HT1080 (cell line): ENCODE measurements around the gene MYO18A. TPM values are rescaled to one million over a fixed set of nuclear protein-coding genes. Genes with fewer than 3 reads are reported as not detected.

ENCODE experiments used
- DNase-seq: peaks from one replicate; pipeline ENCODE4 v3.0.0-alpha.2; 2015; ENCODE audit warnings: low read depth
- total RNA-seq: library from RNA; depleted of rRNA; stranded (reverse); fragments of >200 nt; shearing (Covaris generic); gene quantifications from 2 replicates; pipeline ENCODE4 v1.2.3, GENCODE V29; 2014

MYO18A gene
- total RNA-seq, 1 experiment from 2014 or later = 21.0 TPM

DNA sequence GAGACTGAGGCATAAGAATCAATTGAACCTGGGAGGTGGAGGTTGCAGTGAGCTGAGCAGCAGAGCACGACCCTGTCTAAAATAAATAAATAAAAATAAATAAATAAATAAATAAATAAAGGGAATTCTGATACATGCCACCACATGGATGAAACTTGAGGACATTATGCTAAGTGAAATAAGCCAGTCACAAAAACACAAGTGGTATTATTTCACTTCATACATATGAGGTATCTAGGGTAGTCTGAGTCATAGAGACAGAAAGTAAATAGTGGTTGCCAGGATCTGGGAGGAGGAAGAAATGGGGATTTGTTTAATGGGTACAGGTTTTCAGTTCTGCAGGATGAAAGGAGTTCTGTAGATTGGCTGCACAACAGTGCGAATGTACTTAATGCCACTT, 120.9 kb downstream of the MYO18A start:
- DNase-seq = peak; percentile 67

DNA sequence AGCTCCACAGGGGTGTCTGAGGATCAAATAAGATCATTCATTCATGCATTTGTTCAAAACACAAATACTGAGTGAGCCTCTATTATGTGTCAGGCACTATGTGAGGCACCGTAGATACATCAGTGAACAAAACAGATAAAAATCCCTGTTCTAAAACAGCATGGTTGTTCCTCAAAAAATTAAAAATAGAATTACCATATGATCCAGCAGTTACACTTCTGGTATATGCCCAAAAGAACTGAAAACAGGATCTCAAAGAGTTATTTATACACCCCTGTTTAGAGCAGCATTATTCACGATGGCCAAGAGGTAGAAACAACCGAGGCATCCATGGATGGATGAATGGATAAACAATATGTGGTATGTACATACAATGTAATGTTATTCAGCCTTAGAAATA, 121.8 kb downstream of the MYO18A start:
- DNase-seq = no peak

- DNase-seq = no peak
Measured at GRCh38 chr17:29057361-29057760, 122.8 kb downstream of the MYO18A start.

DNA sequence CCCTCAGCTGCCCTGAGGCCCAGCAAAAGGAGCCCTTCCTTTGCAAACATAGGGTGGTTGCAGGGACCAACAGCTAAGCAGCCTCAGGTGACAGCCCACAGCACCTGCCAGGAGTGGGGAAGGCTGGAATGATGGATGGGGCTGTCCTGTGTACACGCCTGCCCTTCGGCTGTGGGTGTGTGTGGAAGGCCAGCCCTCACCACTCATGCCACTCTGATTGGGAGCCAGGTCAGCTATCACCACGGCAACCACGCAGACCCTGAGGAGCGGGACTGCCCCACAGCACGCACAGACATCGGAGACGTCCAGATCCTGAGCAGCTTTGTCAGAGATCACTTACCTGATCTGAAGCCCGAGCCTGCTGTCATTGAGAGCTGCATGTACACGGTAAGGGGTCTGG, 125.4 kb downstream of the MYO18A start:
- no peak for DNase-seq

DNA sequence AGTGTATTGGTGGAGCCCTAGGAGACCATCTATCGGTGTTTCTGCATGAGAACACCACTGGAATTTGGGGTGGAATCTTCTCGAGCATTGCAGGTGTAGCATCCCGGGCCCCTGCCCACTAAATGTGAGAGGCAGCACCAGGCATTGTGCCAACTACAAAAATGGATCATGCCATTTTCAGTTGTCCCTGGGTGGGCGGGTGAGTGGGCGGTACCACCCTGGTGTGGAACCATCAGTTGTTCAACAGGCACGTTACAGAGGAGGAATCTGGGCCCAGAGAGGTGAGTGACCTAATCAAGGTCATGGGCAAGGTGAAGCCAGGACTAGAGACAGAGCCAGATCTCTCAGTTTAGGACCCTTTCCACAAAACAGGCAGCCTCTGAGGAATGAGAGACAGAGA, 128.5 kb downstream of the MYO18A start:
- DNase-seq = no peak

DNA sequence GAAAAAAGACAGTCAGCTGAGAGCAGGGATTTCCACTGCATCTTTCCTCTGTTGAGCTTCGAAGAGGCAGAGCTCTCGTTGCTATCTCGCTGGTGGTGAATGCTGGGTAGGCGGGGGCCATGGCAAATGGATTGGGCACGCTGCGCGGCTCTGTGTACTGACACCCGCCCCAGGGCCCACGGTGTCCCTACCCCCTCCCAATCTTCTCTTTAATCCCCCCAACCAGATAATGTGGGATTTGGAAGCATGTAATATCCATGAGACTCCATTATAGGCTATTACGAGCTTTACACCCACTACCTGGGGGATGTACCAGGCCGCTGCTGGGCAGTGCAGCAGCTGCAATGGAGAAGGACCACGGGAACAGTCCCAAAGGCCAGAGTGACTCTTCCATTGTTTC, 129.0 kb downstream of the MYO18A start:
- DNase-seq = no peak

- no peak for DNase-seq
Measured at GRCh38 chr17:29050176-29050575, 130.0 kb downstream of the MYO18A start.

- no peak for DNase-seq
Measured at GRCh38 chr17:29049541-29050145, 130.6 kb downstream of the MYO18A start.

DNA sequence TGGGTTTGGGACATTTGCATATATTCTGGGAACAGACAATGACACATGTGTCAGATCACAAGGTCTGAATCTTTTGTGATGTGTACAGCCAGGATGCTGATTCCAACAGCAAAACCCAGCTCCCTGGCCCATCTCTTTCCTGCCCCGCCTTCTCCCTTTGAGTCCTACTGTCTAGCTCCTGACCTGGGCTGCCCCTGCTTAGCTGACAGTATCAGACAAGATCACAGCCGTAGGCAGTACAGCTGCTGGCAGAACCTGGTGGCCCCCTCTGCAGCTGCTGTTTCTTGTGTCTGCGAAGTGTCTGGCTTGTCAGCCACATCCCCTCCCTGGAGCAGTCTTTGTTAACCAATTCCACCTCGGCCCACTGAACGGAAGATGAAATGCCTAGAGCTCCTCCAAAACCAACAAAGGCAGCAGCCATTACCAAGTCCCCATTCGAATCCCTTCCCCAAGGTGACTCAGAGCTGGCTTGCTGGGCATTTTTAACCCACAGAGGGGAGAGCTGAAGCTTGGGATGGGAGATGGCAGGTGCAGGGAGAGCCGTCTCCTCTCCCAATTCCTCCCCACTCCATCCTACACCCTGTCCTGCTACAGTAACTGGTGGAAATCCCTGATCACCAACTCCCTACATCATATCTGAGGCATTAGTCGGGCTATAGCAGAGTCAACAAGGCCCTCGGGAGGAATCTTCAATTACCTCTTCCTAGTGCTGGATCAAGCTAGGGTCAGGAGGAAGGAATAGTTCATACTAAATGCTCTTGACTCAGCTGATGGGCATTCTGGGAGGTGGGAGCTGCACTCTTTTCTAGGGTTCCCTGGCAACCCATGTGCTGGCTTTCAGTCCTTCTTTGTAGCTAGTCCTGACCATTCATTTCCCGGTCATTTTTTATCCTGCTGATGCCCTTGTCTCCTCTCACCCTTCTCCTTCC, 131.5 kb downstream of the MYO18A start:
- DNase-seq = peak; percentile 10

GRCh38 chr17:29046473-29046839, 133.7 kb downstream of the MYO18A start:
- DNase-seq = no peak

DNA sequence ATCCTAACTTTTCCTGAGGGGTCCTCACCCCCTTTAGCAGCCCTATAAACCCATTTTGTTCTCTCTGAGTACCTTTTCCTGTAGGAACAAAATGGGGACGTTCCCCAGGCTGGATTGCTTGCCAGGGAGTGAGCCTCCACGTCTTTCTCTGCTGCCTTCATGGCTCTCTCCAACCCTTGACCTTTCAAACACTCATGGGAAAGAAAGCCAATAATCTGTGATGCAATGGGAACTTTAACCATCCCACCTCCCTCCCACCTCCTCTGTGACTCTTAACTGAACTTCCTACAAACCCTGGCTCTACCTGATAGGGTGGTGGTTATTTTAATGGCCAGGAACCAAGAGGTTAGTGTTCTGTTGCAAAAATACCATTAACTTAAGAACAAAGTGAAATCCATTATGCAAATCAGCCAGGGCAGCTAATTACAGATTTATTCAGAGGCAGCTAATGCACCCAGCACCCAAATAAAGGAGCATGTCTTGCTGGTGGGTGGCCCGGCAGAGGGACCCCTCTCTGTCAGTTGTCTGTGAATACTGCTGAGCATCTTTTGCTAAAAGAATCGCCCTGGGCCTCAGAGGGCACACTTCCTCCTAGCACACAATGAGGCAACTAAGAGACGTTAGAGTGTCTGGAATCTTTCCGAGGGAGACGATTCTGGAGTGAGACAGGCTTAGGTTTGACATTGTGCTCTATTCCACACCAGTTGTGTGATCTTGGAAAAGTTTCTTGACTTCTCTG, 134.3 kb downstream of the MYO18A start:
- no peak for DNase-seq

DNA sequence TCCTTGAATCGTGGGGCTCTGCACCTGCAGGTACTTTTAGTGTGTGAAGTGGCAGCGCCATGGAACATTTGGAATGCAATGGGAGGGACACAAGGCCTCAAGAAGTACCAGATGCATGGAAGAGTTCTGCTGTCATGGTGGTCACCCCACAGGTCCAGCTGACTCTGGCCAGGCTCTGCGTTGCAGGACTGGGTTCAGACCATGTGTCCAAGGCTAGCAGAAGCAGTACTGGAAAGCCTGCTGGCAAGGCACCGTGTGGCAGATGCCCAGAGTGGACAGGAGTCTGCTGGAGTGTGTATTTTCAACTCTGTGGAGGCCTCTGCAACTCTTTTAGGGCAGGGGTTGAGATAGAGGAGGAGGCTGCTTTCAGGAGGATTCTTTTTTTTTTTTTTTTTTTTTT, 135.2 kb downstream of the MYO18A start:
- DNase-seq = no peak

DNA sequence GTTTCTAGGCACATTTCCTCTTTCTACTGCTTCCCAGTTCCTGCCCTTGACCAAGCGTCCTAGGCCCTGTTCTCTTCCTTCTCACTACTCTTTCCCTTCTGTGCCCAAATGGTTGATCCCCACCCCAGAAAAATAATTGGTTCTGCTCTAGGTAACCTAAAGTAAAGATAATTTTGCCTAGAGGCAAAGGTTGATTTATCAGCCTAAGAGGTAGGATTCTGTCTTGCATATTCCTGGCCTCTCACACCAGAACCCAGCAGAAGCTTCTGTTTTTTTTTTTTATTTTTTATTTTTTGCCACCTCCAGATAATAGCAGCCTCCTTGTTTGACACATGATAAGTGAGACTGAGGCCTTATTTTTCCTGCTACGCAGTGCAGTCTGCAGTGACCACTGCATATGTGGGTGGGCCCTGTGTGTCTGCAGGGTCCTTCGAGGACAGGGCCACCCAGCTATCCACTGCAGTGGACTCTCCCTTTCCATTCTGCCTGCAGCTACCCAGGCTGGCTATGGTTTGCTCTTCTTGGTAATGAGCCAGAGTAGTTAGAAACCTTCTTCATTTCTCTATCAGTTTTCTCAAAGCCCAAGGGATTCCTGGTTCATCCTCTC, 136.6 kb downstream of the MYO18A start:
- no peak for DNase-seq

- DNase-seq = peak; percentile 17
Measured at GRCh38 chr17:29042679-29043538, 137.3 kb downstream of the MYO18A start, which contains the start of gene PIPOX. Gene PIPOX, plus strand, starts transcription at chr17:29043141. Its CDS starts 85 bp downstream, at chr17:29043226.

- DNase-seq = no peak
Measured at GRCh38 chr17:29042026-29042678, 138.0 kb downstream of the MYO18A start.

DNA sequence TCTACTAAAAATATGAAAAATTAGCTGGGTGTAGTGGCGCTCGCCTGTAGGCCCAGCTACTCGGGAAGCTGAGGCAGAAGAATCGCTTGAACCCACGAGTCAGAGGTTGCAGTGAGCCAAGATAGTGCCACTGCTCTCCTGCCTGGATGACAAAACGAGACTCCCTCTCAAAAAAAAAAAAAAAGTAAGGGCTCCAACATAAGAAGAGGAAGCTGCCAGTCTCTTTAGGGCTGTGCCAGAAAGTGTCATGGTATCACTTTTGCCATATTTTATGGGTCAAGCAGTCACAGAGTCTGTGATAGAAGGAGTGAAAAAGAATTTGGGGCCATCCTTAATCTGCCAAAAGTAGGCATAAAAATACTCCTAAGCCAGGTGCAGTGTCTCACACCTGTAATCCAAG, 138.6 kb downstream of the MYO18A start:
- no peak for DNase-seq

GRCh38 chr17:29041091-29041490, 139.1 kb downstream of the MYO18A start:
- no peak for DNase-seq

DNA sequence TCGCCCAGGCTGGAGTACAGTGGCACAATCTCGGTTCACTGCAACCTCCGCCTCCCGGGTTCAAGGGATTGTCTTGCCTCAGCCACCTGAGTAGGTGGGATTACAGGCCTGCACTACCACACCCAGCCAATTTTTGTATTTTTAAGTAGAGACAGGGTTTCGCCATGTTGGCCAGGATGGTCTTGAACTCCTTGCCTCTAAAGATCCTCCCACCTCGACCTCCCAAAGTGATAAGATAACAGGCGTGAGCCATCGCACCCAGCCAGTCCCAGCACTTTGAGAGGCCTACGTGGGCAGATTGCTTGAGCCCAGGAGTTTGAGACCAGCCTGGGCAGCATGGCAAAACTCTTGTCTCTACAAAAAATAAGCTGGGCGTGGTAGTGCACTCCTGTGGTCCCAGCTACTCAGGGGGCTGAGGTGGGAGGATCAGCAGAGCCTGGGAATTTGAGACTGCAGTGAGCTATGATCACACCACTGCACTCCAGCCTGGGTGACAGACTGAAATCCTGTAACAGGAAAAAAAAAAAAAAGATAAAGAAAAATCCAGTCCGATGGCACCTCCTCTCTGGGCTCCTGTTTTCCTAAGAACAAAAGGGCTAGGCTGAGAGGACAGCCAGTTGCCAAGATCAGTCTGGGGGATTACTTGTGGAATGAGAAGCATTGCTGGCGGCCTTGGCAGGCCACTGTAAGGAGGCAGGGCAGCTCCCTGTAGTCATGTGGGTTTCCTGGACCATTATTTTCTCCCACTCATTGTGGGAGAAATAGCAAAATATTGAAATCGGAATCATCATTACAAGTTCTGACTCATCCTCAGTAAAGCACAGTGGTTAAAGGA, 140.2 kb downstream of the MYO18A start:
- peak; percentile 87 for DNase-seq

GRCh38 chr17:29038085-29038795, 142.0 kb downstream of the MYO18A start:
- DNase-seq = no peak
